ENCODE data around the gene LRCH2. TPM values are rescaled to one million over a fixed set of nuclear protein-coding genes. Genes with fewer than 3 reads are reported as not detected.

The LRCH2 gene
- total and polyA plus RNA-seq, 2 of the 4 experiments (the other 2 are of a cell fraction), result 2.6 to 4.3 TPM

DNA sequence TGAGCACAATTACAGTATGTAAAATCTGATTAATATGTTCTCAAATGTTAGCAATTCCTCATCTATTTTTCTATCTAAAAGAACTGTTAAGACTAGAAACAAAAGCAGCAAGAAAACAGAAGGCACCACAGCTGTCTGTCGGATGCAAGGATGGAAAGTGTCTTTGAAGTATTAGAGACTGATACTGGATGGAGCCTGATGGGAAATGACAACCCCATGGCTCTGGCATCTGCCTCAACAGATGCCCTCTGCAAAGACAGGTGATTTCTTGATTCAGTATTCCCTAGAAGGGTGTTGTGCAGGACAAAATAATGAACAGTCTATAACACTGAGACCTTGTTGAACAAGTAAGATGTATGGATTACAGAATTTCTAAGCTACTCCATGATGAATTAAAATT lies 19.7 kb downstream of the LRCH2 start:
- DNase-seq (no peak), ATAC-seq (ENCODE audit: low read depth) (no peak)
- in situ Hi-C loops (cut with MboI; ENCODE audit: low sequenced_read_pairs) (no loop called here), intact Hi-C loops (cut with micrococcal nuclease) (no loop called here), dilution Hi-C loops (cut with HindIII; ENCODE audit: low sequenced_read_pairs, unreplicated experiment) (no loop called here)
- H3K4me3 ChIP-seq (ENCODE audit: insufficient read depth, low read depth, low read length), result no peak overlapping the region
- no peak overlapping the region for H2BK15ac ChIP-seq (ENCODE audit: low read depth, low read length)
- TF ChIP-seq MAFK (IDR thresholded peaks at IDR 0.05; ENCODE audit: low read depth, low read length) (no peak), POLR2A (IDR thresholded peaks at IDR 0.05; ENCODE audit: low read depth, low read length) (no peak), USF2 (IDR thresholded peaks at IDR 0.05; ENCODE audit: low read depth, low read length) (no peak), FOS (IDR thresholded peaks at IDR 0.05; ENCODE audit: low read depth, low read length) (no peak), SMC3 (IDR thresholded peaks at IDR 0.05; ENCODE audit: low read depth, low read length) (no peak), MAZ (IDR thresholded peaks at IDR 0.05; ENCODE audit: borderline replicate concordance, low read depth, low read length) (no peak), RAD21 (IDR thresholded peaks at IDR 0.05; ENCODE audit: low read length) (no peak), CTCF (conservative IDR thresholded peaks at IDR 0.05; ENCODE audit: low read depth, low read length) (no peak), CEBPB (IDR thresholded peaks at IDR 0.05; ENCODE audit: low read depth, low read length) (no peak)
- no peak overlapping the region for H2BK20ac ChIP-seq (ENCODE audit: low read depth, low read length)
- H2AK5ac ChIP-seq (ENCODE audit: low read depth, low read length), result no peak overlapping the region
- H3K4me2 ChIP-seq (ENCODE audit: low read depth, low read length), result no peak overlapping the region
- no peak overlapping the region for H3K9ac ChIP-seq (ENCODE audit: low read depth, low read length)
- H2AK9ac ChIP-seq (replicated peaks; ENCODE audit: low read depth, low read length, poor library complexity), result no peak overlapping the region
- no peaks in the 10 kb centered on the region for H3K27me3 ChIP-seq (ENCODE audit: control insufficient read depth, insufficient read depth, low read length)
- H4K5ac ChIP-seq (ENCODE audit: low read depth, low read length), result no peak overlapping the region
- no peak overlapping the region for H4K91ac ChIP-seq (ENCODE audit: insufficient read depth, low read depth, low read length)
- H3K14ac ChIP-seq (replicated peaks; ENCODE audit: low read depth, low read length), result no peak overlapping the region
- ChIA-PET CTCF (no interaction called here), POLR2A (ENCODE audit: unreplicated experiment) (no interaction called here)
- no peaks in the 10 kb centered on the region for H3K4me1 ChIP-seq (ENCODE audit: control insufficient read depth, insufficient read depth, low read length)
- H3K79me1 ChIP-seq (ENCODE audit: low read depth in 1 of 2, low read length in 2 of 2), result peaks cover 0 to 6% of the 10 kb centered on the region in 2 experiments; a peak in 1 of 4 replicates
- no peak overlapping the region for H4K8ac ChIP-seq (ENCODE audit: low read depth in 2 of 2, low read length in 2 of 2)
- no peak overlapping the region for H2BK5ac ChIP-seq (ENCODE audit: low read depth, low read length, poor library complexity, severe bottlenecking)
- no peak overlapping the region for H3K56ac ChIP-seq (ENCODE audit: extremely low read depth, insufficient read depth, low read length)
- no peak overlapping the region for H3K23ac ChIP-seq (ENCODE audit: low read depth, low read length)
- no peaks in the 10 kb centered on the region for H3K9me1 ChIP-seq (ENCODE audit: insufficient read depth, low read length)
- WGBS, 2 experiments (ENCODE audit: extremely low coverage in 2 of 2, insufficient read length in 1 of 2), result no CpG with 5 or more reads among the region's 1 CpG
- H3K27ac ChIP-seq (ENCODE audit: insufficient read depth, low read length), result no peak overlapping the region
- no TSS peak for BruUV-seq (replicated peaks)
- H3K4ac ChIP-seq (ENCODE audit: low read depth, low read length), result no peak overlapping the region
- no peak overlapping the region for H3K18ac ChIP-seq (ENCODE audit: low read depth, low read length)
- H4K20me1 ChIP-seq (ENCODE audit: insufficient read depth, low read length), result no peaks in the 10 kb centered on the region
- H3K9me3 ChIP-seq (ENCODE audit: control insufficient read depth, insufficient read depth, low read length), result no peaks in the 10 kb centered on the region
- H2BK120ac ChIP-seq (ENCODE audit: low read depth, low read length), result no peak overlapping the region
- H3K36me3 ChIP-seq (ENCODE audit: control insufficient read depth, insufficient read depth, low read length), result no peaks in the 10 kb centered on the region
- no peak overlapping the region for H2AFZ ChIP-seq (replicated peaks; ENCODE audit: low read length, poor library complexity)
